D721Med (cell line): ENCODE data around the gene FAM3C.

Source experiments
- DNase-seq: peaks from one replicate; pipeline ENCODE4 v3.0.0; 2011; ENCODE audit warnings: low spot score; ENCODE audit not compliant: insufficient read length
- FAIRE-seq: peaks from 2 replicates; lab custom pipeline; 2011; peaks lifted over from hg19 to GRCh38; lab: Jason Lieb, UNC
- TF ChIP-seq, protein P1 (sequence below): IDR thresholded peaks from 2 replicates; pipeline ENCODE4 v1.5.1; 2012; ENCODE audit warnings: mild to moderate bottlenecking, control low read depth; ENCODE audit not compliant: insufficient read depth; ENCODE audit errors: missing control alignments

FAM3C gene

GRCh38 chr7:121397361-121397760 lies 1.3 kb upstream of the FAM3C start:
- TF ChIP-seq, protein P1, sequence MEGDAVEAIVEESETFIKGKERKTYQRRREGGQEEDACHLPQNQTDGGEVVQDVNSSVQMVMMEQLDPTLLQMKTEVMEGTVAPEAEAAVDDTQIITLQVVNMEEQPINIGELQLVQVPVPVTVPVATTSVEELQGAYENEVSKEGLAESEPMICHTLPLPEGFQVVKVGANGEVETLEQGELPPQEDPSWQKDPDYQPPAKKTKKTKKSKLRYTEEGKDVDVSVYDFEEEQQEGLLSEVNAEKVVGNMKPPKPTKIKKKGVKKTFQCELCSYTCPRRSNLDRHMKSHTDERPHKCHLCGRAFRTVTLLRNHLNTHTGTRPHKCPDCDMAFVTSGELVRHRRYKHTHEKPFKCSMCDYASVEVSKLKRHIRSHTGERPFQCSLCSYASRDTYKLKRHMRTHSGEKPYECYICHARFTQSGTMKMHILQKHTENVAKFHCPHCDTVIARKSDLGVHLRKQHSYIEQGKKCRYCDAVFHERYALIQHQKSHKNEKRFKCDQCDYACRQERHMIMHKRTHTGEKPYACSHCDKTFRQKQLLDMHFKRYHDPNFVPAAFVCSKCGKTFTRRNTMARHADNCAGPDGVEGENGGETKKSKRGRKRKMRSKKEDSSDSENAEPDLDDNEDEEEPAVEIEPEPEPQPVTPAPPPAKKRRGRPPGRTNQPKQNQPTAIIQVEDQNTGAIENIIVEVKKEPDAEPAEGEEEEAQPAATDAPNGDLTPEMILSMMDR = no peak
- FAIRE-seq (no peak), DNase-seq (no peak)

DNA sequence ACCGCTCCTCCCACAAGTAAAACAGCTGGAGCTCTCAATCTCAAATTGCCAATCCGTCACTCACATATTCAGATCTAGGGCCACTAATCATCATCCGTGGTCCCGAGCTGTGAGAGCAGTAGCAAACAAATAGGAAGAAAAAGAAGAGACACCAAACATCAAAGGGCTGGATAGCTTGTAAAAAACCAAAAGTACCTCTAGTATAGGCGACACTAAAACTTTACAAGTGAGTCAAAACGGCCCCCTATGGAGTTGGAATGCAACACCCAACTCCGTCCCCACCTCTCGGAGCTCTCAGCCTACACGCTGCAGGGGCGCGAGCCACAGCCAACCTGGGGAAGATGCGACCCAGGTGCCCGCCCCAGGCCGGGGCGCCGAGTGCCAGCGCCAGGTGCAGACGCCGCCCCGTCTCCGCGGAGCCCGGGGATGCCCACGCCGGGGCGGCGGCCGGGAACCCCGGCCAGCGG lies 581 bp downstream of the FAM3C start:
- FAIRE-seq = no peak
- TF ChIP-seq, protein P1 = no peak
- no peak for DNase-seq

DNA sequence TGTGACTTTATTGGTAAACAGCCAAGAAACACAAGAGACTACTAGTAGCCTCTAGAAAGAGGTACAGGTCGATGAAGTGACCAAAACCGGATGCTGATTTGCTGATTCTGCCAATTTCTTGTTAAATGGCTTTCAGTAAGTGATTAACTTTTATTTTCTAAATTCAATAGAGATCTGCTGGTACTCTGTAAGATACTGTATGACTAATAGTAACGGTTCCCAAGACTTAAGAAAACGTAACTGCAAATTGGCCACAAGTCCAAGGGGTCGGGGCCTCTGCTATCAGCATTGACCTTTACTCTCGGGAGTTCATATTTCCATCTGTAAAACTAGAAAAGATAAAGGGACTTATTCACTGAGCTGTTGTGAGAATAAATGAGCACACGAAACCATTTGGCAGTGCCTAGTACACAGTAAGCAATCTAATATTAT lies 1.4 kb downstream of the FAM3C start:
- TF ChIP-seq, protein P1 = no peak
- DNase-seq (no peak), FAIRE-seq (no peak)

DNA sequence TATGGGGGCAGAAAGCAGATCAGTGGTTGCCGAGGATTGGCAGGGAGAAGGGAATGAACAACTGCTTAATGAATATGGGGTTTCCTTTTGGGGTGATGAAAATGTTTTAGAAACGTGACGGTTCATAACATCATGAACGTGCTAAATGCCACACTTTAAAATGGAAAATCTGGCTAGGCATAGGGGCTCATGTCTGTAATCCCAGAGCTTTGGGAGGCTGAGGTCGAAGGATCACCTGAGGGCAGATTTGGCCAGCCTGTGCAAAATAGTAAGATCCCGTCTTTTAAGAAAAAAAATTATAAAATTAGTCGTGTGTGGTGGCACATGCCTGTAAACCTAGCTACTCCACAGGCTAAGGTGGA lies 3.1 kb downstream of the FAM3C start:
- DNase-seq = no peak
- no peak for FAIRE-seq
- TF ChIP-seq, protein P1 = no peak

DNA sequence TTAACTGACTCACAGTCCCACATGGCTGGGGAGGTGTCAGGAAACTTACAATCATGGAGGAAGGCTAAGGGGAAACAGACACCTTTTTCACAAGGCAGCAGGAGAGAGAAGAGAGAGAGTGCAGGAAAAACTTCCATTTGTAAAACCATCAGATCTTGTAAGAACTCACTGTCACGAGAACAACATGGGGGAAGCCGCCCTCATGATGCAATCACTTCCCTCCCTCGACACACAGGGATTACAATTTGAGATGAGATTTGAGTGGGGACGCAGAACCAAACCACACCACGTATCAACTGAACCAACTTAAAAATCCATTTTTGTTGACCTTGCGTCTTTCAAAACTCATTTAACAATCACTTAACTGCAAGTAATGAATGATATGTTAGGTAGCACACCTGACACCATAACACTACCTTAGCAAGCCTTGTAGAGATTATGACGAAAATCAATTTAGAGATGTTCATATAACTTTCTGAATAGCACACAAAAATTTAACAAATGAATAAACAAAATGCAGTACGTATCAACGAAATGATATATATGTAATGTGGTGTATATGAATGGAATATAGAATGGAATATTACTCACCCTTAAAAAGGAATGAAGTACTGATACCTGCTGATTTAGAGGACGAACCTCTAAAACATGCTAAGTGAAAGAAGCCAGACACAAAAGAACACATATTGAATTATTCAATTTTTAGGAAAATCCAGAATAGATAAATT lies 3.7 kb downstream of the FAM3C start:
- DNase-seq (no peak), FAIRE-seq (no peak)
- TF ChIP-seq, protein P1 = no peak

GRCh38 chr7:121391686-121392085 lies 4.4 kb downstream of the FAM3C start:
- TF ChIP-seq, protein P1 = no peak
- FAIRE-seq (no peak), DNase-seq (no peak)

DNA sequence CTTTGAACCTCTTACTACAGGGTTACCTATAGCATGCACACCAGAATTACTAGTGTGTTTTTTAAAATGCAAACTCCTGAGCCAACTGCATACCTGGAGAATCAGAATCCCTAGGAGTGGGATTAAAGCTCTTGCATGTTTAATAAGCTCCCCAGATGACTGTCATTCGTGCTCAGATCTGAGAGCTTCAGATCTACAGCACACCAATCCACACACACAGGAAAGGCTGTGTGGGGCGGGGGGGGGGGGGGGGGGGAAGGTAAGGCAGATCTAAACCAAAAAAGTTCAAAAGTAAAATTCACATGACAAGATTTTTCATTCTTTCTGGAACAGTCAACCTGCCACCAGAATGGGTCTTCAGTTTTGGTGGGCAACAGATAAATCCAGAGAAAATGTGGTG lies 5.5 kb downstream of the FAM3C start:
- no peak for DNase-seq

More for the DNA sequence above, 5.5 kb downstream of the FAM3C start:
- TF ChIP-seq, protein P1 = no peak
- no peak for FAIRE-seq
